ENCODE data around the gene PPP1R18. TPM values are rescaled to one million over a fixed set of nuclear protein-coding genes. Genes with fewer than 3 reads are reported as not detected.

Gene PPP1R18
- total and polyA plus RNA-seq, 9 of the 15 experiments (the other 6 are each of a cell fraction or from before 2014, with no cell fraction given), result 12.0 to 99.2 (median 42.6) TPM

DNA sequence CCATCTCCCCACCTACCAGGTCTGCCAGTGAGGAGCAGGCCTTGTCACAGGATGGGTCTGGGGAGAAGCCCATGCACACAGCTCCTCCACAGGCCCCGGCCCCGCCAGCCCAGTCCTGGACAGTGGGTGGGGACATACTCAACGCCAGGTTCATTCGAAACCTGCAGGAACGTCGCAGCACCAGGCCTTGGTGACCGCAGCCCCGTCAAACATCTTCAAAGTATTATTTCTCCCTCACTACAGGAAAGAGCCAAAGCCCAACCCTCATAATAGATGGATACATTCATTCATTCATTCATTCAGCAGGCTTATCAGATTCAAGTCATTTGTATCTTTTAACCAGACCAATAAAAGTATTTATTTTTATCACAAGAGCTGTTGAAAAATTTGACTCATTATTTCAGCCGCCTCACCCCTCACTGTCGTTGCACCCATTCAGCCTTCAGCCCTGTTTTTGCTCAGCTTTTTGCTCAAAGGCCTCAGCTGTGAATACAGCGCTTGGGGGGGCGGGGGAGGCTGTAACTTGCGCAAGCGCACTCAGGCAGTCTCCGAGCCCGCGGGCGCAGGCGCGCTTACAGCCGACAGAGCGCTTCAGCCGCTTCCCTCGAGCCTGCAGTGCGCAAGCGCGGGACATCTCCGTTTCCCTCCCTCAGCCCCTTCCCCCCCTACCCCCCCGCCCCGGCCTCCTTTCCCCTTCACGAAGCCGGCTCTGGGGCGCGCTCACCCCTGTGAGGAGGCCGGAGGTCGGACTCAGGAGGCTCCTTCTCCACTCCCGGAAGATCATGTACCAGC lies 39.8 kb downstream of the PPP1R18 start, which contains the start of gene C6orf136 (continued):
- TF ChIP-seq, protein P1, sequence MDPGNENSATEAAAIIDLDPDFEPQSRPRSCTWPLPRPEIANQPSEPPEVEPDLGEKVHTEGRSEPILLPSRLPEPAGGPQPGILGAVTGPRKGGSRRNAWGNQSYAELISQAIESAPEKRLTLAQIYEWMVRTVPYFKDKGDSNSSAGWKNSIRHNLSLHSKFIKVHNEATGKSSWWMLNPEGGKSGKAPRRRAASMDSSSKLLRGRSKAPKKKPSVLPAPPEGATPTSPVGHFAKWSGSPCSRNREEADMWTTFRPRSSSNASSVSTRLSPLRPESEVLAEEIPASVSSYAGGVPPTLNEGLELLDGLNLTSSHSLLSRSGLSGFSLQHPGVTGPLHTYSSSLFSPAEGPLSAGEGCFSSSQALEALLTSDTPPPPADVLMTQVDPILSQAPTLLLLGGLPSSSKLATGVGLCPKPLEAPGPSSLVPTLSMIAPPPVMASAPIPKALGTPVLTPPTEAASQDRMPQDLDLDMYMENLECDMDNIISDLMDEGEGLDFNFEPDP (CRISPR knock-in tag; IDR thresholded peaks at IDR 0.05), result no peak
- TF ChIP-seq ATF7 (IDR thresholded peaks at IDR 0.05) (peak; percentile 22; the same call in 1 of the 2 replicates), REST (IDR thresholded peaks at IDR 0.05; ENCODE audit: borderline replicate concordance) (no peak), REST (CRISPR knock-in tag; IDR thresholded peaks at IDR 0.05; ENCODE audit: low read depth) (no peak), NCOA2 (IDR thresholded peaks at IDR 0.05; ENCODE audit: partially characterized antibody in 2 of 2) (no peak), C11orf30 (IDR thresholded peaks at IDR 0.05; ENCODE audit: low read depth) (no peak), MXD1 (CRISPR knock-in tag; IDR thresholded peaks at IDR 0.05; ENCODE audit: borderline replicate concordance, poor library complexity, severe bottlenecking) (peak; percentile 16), ZBTB9 (CRISPR knock-in tag; IDR thresholded peaks at IDR 0.05) (no peak), SMAD2 (IDR thresholded peaks at IDR 0.05; ENCODE audit: low read depth, low read length) (no peak), SPI1 (IDR thresholded peaks at IDR 0.05; ENCODE audit: borderline replicate concordance, low read depth, low read length) (no peak), ZNF639 (CRISPR knock-in tag; conservative IDR thresholded peaks at IDR 0.05 in 1 of 2, IDR thresholded peaks at IDR 0.05 in 1 of 2) (0 out of 4 replicates have a peak, but pooled peaks of 1 of the 2 experiments have one; percentile 17), ZNF165 (CRISPR knock-in tag; IDR thresholded peaks at IDR 0.05; ENCODE audit: borderline replicate concordance) (no peak), EWSR1 (IDR thresholded peaks at IDR 0.05; ENCODE audit: borderline replicate concordance, low read depth, partially characterized antibody) (no peak)
